Breast epithelium (tissue), 4 donors: ENCODE measurements around the gene RSBN1. TPM values are rescaled to one million over a fixed set of nuclear protein-coding genes. Genes with fewer than 3 reads are reported as not detected.

Experiments used
- DNase-seq, 2 donors: peaks; one replicate each; pipeline ENCODE4 v3.0.0-alpha.2; 2019; ENCODE audit warnings: low spot score in 2 of 2
- H3K27ac ChIP-seq, 2 donors: fragments of 200-600 bp; sonication (generic) in 1 of 2; one replicate each; pipeline ENCODE4 v1.5.1; 2016 to 2019; ENCODE audit warnings: mild to moderate bottlenecking in 1 of 2
- H3K27me3 ChIP-seq, 2 donors: fragments of 200-600 bp; sonication (generic) in 1 of 2; one replicate each; pipeline versions ENCODE4 v1.5.1 to v1.6.0; 2017 to 2019; ENCODE audit warnings: control low read depth in 1 of 2, mild to moderate bottlenecking in 1 of 2
- H3K36me3 ChIP-seq: fragments of 200-600 bp; one replicate; pipeline ENCODE4 v1.5.1; 2019
- H3K4me1 ChIP-seq, 2 donors: fragments of 200-600 bp; sonication (generic); one replicate each; pipeline ENCODE4 v1.5.1; 2016 to 2019; ENCODE audit warnings: control low read depth in 1 of 2
- H3K4me3 ChIP-seq, 3 donors: fragments of 200-600 bp; sonication (generic); 1 replicate in 2 of 3; 2 replicates in 1 of 3; pipeline ENCODE4 v1.5.1; 2016 to 2019; ENCODE audit warnings: mild to moderate bottlenecking in 3 of 3, moderate library complexity in 2 of 3
- H3K9me3 ChIP-seq, 2 donors: fragments of 200-600 bp; sonication (generic) in 1 of 2; one replicate each; pipeline ENCODE4 v1.5.1; 2016 to 2019; ENCODE audit warnings: control low read depth in 1 of 2
- POLR2A ChIP-seq: fragments of 450-650 bp; IDR thresholded peaks from one replicate; pipeline ENCODE4 v1.6.1; 2016; ENCODE audit warnings: antibody characterized with exemption, mild to moderate bottlenecking, moderate library complexity
- POLR2AphosphoS5 ChIP-seq, 3 donors: sonication (generic); formaldehyde crosslinking; IDR thresholded peaks; one replicate each; pipeline ENCODE4 v1.6.1; 2017; ENCODE audit warnings: antibody characterized with exemption in 3 of 3
- intact Hi-C: fragments of 100-400 bp; cut with DNase I; formaldehyde crosslinking; loops from one replicate; pipeline ENCODE4 v1.15.1; 2023; ENCODE audit warnings: low total_unique reads
- total RNA-seq, 3 donors: library from RNA; depleted of rRNA; stranded (reverse); fragments of >200 nt; gene quantifications; one replicate each; pipeline ENCODE4 v1.1.0, GENCODE V29; 2016
- TF ChIP-seq, protein P1 (sequence below), 3 donors: fragments of 450-650 bp; IDR thresholded peaks; one replicate each; pipeline ENCODE4 v1.5.1; 2016 to 2017; ENCODE audit warnings: antibody characterized with exemption in 3 of 3, mild to moderate bottlenecking in 3 of 3, moderate library complexity in 3 of 3

RSBN1 gene
- total RNA-seq, 3 donors from 2014 or later, result 25.1 to 41.3 (median 28.2) TPM

DNA sequence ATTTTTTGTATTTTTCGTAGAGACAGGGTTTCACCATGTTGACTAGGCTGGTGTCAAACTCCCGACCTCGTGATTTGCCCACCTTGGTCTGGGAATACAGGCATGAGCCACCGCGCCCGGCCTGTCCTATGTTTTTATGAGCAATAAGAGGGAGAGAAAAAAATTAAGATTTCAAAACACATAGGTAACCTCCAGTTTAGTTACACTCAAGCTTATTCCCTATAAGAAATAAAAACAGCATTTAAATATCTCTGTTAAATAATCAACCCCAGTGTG is 7.1 kb downstream of the RSBN1 start:
- no peak overlapping the region for H3K4me3 ChIP-seq
- no peaks in the 10 kb centered on the region for H3K9me3 ChIP-seq
- H3K27ac ChIP-seq, result no peak overlapping the region
- peaks cover 0 to 5% of the 10 kb centered on the region in 2 donors for H3K4me1 ChIP-seq
- no peak for DNase-seq
- no peaks in the 10 kb centered on the region for H3K36me3 ChIP-seq
- intact Hi-C loops, result no loop called here
- no peaks in the 10 kb centered on the region for H3K27me3 ChIP-seq
- TF ChIP-seq POLR2AphosphoS5 (IDR thresholded peaks at IDR 0.05) (no peak), POLR2A (no peak)
- TF ChIP-seq, protein P1, sequence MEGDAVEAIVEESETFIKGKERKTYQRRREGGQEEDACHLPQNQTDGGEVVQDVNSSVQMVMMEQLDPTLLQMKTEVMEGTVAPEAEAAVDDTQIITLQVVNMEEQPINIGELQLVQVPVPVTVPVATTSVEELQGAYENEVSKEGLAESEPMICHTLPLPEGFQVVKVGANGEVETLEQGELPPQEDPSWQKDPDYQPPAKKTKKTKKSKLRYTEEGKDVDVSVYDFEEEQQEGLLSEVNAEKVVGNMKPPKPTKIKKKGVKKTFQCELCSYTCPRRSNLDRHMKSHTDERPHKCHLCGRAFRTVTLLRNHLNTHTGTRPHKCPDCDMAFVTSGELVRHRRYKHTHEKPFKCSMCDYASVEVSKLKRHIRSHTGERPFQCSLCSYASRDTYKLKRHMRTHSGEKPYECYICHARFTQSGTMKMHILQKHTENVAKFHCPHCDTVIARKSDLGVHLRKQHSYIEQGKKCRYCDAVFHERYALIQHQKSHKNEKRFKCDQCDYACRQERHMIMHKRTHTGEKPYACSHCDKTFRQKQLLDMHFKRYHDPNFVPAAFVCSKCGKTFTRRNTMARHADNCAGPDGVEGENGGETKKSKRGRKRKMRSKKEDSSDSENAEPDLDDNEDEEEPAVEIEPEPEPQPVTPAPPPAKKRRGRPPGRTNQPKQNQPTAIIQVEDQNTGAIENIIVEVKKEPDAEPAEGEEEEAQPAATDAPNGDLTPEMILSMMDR (IDR thresholded peaks at IDR 0.05), result no peak

DNA sequence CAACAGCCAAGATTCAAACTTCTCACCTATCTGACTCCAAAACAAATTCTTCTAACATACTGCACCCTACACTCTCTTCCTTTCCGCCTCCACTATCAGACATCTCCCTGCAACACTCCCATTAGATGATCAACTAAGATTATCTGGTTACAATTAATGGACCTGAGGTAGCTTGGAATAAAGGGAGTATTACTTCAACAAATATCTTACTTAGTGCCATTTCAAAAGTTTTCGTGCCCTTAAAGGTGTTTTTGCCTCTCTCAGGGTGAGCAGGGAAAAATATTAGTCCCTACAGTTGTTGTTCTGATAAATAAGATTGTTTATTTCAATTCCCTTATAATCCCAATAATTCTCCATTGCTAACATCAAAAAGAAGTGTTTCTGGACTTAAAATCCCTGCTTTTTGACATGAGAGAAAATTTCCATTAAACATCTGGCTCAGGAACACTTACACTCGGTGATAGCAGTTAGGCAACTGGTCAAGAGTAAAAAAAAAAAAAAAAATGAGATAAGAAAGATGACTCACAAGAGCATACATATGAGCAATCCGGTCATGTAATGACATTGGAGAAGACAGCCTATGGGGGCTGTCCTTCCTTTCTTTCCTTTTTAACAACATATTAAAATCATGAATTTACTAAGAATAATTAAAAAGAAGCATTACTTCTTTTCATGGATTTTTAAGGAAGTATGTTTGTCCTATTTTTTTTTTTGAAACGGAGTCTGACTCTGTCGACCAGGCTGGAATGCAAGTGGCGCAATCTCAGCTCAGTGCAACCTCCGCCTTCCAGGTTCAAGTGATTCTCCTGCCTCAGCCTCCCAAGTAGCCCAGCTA is 7.6 kb downstream of the RSBN1 start:
- TF ChIP-seq POLR2A, result no peak
- TF ChIP-seq, protein P1 (IDR thresholded peaks at IDR 0.05), result no peak
- no peak for TF ChIP-seq POLR2AphosphoS5 (IDR thresholded peaks at IDR 0.05)
- Histone ChIP-seq H3K9me3 (no peaks in the 10 kb centered on the region), H3K4me1 (peaks cover 0 to 5% of the 10 kb centered on the region in 2 donors), H3K36me3 (no peaks in the 10 kb centered on the region), H3K4me3 (no peak overlapping the region), H3K27ac (no peak overlapping the region), H3K27me3 (no peaks in the 10 kb centered on the region)
- intact Hi-C loops, result no loop called here
- DNase-seq, result no peak

DNA sequence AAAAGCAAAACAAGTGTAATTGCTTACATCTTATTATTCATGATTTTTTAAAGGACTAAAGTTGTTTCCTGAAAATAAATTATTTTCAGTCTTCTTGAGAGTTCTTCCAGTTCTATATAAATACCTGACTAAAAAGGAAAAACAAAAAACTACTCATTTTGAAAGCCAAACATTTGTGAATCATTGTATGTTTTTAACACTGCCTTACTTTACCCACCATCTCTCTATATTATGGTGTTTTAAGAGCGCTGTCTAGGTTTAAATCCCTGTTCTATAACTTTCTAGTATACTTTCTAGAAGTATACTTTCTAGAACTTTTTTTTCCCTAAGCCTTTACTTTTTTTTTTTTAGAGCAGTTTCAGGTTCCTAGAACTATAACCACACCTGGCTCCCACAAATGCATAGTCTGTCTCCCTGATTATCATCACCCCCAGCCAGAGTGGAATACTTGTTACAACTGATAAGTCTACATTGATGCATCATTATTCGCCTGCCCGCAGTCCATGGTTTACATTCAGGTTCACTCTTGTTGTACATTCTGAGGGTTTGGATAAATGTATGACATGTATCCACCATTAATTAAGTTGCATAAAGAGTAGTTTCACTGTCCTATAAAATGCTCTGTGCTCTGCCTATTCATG is 9.8 kb downstream of the RSBN1 start:
- DNase-seq, result no peak
- intact Hi-C loops, result no loop called here
- H3K36me3 ChIP-seq, result no peaks in the 10 kb centered on the region
- no peaks in the 10 kb centered on the region for H3K27me3 ChIP-seq
- H3K4me3 ChIP-seq, result no peak overlapping the region
- peaks cover 0 to 5% of the 10 kb centered on the region in 2 donors for H3K4me1 ChIP-seq
- H3K27ac ChIP-seq, result no peak overlapping the region
- TF ChIP-seq POLR2A, result no peak
- TF ChIP-seq, protein P1 (IDR thresholded peaks at IDR 0.05), result no peak
- TF ChIP-seq POLR2AphosphoS5 (IDR thresholded peaks at IDR 0.05), result no peak
- H3K9me3 ChIP-seq, result no peaks in the 10 kb centered on the region

DNA sequence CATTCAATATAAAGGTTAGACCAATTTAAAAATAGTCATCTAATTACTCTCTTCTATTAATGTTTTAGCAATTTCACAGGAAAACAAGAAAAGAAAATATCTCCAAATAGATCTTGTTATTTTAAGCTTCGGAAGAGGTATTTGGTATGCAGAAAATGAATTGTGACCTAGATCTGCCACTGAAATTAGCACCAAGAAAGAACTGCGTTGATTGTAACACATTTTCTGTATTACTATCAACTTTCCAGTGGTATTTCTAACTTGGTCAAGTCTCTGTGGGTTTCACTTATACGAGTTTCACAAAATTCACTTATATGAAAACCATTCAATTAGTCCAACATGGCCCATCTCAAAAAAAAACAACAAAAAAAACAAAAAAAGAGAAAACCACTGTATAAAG is 11.8 kb downstream of the RSBN1 start:
- Histone ChIP-seq H3K27me3 (no peaks in the 10 kb centered on the region), H3K4me1 (peaks cover 0 to 1% of the 10 kb centered on the region in 2 donors), H3K27ac (no peak overlapping the region), H3K9me3 (no peaks in the 10 kb centered on the region), H3K4me3 (no peak overlapping the region), H3K36me3 (no peaks in the 10 kb centered on the region)
- TF ChIP-seq POLR2A (no peak), POLR2AphosphoS5 (IDR thresholded peaks at IDR 0.05) (no peak)
- TF ChIP-seq, protein P1 (IDR thresholded peaks at IDR 0.05), result no peak
- no peak for DNase-seq
- intact Hi-C loops, result no loop called here

DNA sequence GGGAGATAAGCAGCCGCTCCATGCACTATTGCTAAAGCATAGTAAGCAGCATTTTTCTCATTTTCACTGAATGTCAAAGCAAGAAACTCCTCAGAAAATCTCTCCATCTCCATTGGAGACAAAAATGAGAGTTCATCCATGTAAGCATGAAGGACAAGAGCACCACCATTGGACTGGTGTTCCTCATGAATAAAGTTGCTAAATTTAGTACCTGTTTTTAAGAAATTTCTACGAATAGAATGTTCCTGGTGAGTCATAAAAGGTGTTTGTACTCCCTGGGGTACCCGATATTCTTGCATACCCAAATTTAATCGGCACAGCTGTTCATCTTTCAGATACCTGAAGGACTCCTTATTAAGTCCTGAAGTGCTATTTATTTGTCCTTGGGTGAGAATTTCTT is 14.8 kb downstream of the RSBN1 start:
- H3K9me3 ChIP-seq, result no peaks in the 10 kb centered on the region
- TF ChIP-seq POLR2AphosphoS5 (IDR thresholded peaks at IDR 0.05), result no peak
- TF ChIP-seq POLR2A, result no peak
- TF ChIP-seq, protein P1 (IDR thresholded peaks at IDR 0.05), result no peak
- H3K27ac ChIP-seq, result no peak overlapping the region
- no peaks in the 10 kb centered on the region for H3K27me3 ChIP-seq
- no peaks in the 10 kb centered on the region for H3K4me1 ChIP-seq
- H3K4me3 ChIP-seq, result no peak overlapping the region
- DNase-seq, result no peak
- no peaks in the 10 kb centered on the region for H3K36me3 ChIP-seq
- intact Hi-C loops, result no loop called here
